Astrocyte (in vitro differentiated cells and primary cell): Measurements from ENCODE around the gene RELN. TPM values are rescaled to one million over a fixed set of nuclear protein-coding genes. Genes with fewer than 3 reads are reported as not detected.

Experiments used
- DNase-seq: peaks from one replicate; pipeline ENCODE4 v3.0.0-alpha.2; 2010; ENCODE audit warnings: low read depth
- FAIRE-seq: peaks from 2 replicates; lab custom pipeline; 2011; peaks lifted over from hg19 to GRCh38; lab: Jason Lieb, UNC
- H2AFZ ChIP-seq: 2 replicates; pipeline ENCODE4 v1.6.0; 2012; ENCODE audit warnings: low read depth, low read length, inconsistent platforms
- H3K27ac ChIP-seq: 2 replicates; pipeline ENCODE4 v1.5.1; 2011; ENCODE audit warnings: low read depth, low read length, inconsistent platforms
- H3K27me3 ChIP-seq: 2 replicates; pipeline ENCODE4 v1.6.0; 2011; ENCODE audit warnings: low read length, inconsistent platforms; ENCODE audit not compliant: insufficient read depth
- H3K36me3 ChIP-seq: 2 replicates; pipeline ENCODE4 v1.5.1; 2011; ENCODE audit warnings: low read length, inconsistent platforms; ENCODE audit not compliant: insufficient read depth
- H3K4me1 ChIP-seq: 2 replicates; pipeline ENCODE4 v1.5.1; 2011; ENCODE audit warnings: low read length, inconsistent platforms; ENCODE audit not compliant: insufficient read depth
- H3K4me2 ChIP-seq: 2 replicates; pipeline ENCODE4 v1.6.0; 2012; ENCODE audit warnings: low read length, inconsistent platforms
- H3K4me3 ChIP-seq: 2 replicates; pipeline ENCODE4 v1.5.1; 2011; ENCODE audit warnings: low read depth, mild to moderate bottlenecking, low read length, inconsistent platforms; ENCODE audit not compliant: insufficient read depth
- H3K79me2 ChIP-seq: 2 replicates; pipeline ENCODE4 v1.6.0; 2012; ENCODE audit warnings: mild to moderate bottlenecking, low read length, inconsistent platforms; ENCODE audit not compliant: insufficient read depth
- H3K9ac ChIP-seq: 2 replicates; pipeline ENCODE4 v1.6.0; 2012; ENCODE audit warnings: mild to moderate bottlenecking, low read length, inconsistent platforms
- H3K9me3 ChIP-seq: 2 replicates; pipeline ENCODE4 v1.5.1; 2012; ENCODE audit warnings: low read depth, mild to moderate bottlenecking, low read length, inconsistent platforms; ENCODE audit not compliant: insufficient read depth
- H4K20me1 ChIP-seq: 2 replicates; pipeline ENCODE4 v1.6.0; 2012; ENCODE audit warnings: low read length, inconsistent platforms; ENCODE audit not compliant: insufficient read depth
- H3K27ac Mint-ChIP-seq: one replicate; pipeline ENCODE4 v1.8.0; 2021; ENCODE audit warnings: mild to moderate bottlenecking, mixed read lengths; ENCODE audit not compliant: unreplicated experiment
- H3K27me3 Mint-ChIP-seq: one replicate; pipeline ENCODE4 v1.8.0; 2021; ENCODE audit warnings: low read depth, mixed read lengths; ENCODE audit not compliant: unreplicated experiment
- H3K36me3 Mint-ChIP-seq: one replicate; pipeline ENCODE4 v1.8.0; 2021; ENCODE audit warnings: low read depth, mixed read lengths; ENCODE audit not compliant: unreplicated experiment
- H3K4me1 Mint-ChIP-seq: one replicate; pipeline ENCODE4 v1.8.0; 2021; ENCODE audit warnings: low read depth, mixed read lengths; ENCODE audit not compliant: unreplicated experiment
- H3K4me3 Mint-ChIP-seq: one replicate; pipeline ENCODE4 v1.8.0; 2021; ENCODE audit warnings: mild to moderate bottlenecking, moderate library complexity, mixed read lengths; ENCODE audit not compliant: unreplicated experiment
- H3K9me3 Mint-ChIP-seq: one replicate; pipeline ENCODE4 v1.8.0; 2021; ENCODE audit warnings: mild to moderate bottlenecking, mixed read lengths; ENCODE audit not compliant: unreplicated experiment
- EZH2 ChIP-seq: IDR thresholded peaks from 2 replicates; pipeline ENCODE4 v1.6.1; 2012; ENCODE audit warnings: mild to moderate bottlenecking, low read length, inconsistent platforms; ENCODE audit not compliant: insufficient read depth
- total RNA-seq: library from RNA; stranded (reverse); gene quantifications from 2 replicates; pipeline ENCODE4 v1.2.1, GENCODE V29; 2021
- TF ChIP-seq, protein P1 (sequence below): IDR thresholded peaks from 2 replicates; pipeline ENCODE4 v1.5.1; 2011; ENCODE audit warnings: low read depth, mild to moderate bottlenecking, inconsistent platforms, low read length, moderate library complexity; ENCODE audit not compliant: insufficient read depth

The RELN gene
- total RNA-seq, 1 donor from 2014 or later = 0.98 TPM

DNA sequence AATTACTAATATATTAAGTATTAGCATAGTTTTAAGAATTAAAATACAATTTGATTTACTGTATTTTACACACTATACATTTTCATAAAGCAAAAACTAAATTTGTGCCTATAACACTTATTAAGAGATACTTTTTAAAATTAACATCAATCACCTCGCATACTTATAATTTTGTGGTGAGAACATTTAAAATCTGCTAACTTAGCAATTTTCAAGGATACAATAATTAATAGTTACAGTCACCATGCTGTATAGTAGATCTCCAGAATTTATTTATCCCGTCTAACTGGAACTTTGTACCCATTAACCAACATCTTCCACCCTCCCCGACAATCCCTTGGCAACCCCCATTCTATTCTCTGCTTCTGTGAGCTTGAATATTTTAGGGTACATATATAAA lies 47.5 kb downstream of the RELN start:
- H3K27ac ChIP-seq = no peak overlapping the region
- H3K4me2 ChIP-seq = no peak overlapping the region
- no peaks in the 10 kb centered on the region for H4K20me1 ChIP-seq
- Mint-ChIP-seq H3K27ac (no peak overlapping the region), H3K36me3 (no peaks in the 10 kb centered on the region), H3K9me3 (peaks cover 2% of the 10 kb centered on the region), H3K4me1 (no peaks in the 10 kb centered on the region), H3K4me3 (no peak overlapping the region), H3K27me3 (no peaks in the 10 kb centered on the region)
- no peaks in the 10 kb centered on the region for H3K4me1 ChIP-seq
- no peaks in the 10 kb centered on the region for H3K79me2 ChIP-seq
- H2AFZ ChIP-seq = no peak overlapping the region
- no peaks in the 10 kb centered on the region for H3K27me3 ChIP-seq
- DNase-seq (no peak), FAIRE-seq (no peak)
- TF ChIP-seq, protein P1, sequence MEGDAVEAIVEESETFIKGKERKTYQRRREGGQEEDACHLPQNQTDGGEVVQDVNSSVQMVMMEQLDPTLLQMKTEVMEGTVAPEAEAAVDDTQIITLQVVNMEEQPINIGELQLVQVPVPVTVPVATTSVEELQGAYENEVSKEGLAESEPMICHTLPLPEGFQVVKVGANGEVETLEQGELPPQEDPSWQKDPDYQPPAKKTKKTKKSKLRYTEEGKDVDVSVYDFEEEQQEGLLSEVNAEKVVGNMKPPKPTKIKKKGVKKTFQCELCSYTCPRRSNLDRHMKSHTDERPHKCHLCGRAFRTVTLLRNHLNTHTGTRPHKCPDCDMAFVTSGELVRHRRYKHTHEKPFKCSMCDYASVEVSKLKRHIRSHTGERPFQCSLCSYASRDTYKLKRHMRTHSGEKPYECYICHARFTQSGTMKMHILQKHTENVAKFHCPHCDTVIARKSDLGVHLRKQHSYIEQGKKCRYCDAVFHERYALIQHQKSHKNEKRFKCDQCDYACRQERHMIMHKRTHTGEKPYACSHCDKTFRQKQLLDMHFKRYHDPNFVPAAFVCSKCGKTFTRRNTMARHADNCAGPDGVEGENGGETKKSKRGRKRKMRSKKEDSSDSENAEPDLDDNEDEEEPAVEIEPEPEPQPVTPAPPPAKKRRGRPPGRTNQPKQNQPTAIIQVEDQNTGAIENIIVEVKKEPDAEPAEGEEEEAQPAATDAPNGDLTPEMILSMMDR = no peak
- no peak overlapping the region for H3K4me3 ChIP-seq
- H3K9me3 ChIP-seq = no peaks in the 10 kb centered on the region
- H3K36me3 ChIP-seq = no peaks in the 10 kb centered on the region
- no peak overlapping the region for H3K9ac ChIP-seq

DNA sequence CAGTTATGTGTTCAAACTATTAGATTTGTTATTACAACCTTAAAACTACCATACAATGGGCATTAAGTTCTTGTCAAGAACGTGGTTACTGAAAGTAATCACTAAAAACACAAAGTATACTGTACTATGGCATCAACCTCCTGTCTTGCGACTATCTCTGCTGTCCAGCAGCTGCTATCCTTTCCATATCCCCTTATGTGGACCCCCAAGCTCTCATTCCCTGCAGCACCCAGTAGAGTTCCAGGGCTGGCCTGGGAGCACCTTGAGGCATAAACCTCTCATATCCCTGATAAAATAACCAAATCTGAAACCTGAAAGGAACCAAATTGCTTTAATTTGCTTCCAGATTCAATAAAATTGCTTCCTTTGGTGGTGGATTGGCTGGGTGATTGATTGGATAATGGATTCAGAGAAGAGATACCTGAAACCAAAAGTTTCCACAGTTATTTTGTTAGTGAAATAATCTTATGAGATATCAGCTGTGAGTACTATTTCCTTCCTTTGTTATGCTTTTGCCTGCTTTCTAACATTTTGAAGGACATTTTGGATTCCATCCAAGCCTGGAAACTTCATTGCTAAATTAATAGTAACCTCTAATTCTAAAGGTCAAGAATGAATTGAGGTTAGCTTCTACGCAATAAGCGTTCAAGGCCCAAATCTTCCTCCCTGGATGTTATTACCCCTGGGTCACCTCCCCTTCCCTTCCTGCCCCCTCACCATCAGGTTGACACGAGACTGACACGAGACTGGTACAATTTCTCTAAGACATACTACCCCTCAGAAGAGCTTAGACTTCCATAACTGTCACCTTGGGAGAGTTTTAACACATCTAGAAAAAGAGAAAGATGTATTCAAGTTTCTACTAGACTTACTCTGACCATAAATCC lies 48.8 kb downstream of the RELN start:
- no peak overlapping the region for H2AFZ ChIP-seq
- no peak overlapping the region for H3K9ac ChIP-seq
- no peak for FAIRE-seq
- H3K27me3 ChIP-seq = no peaks in the 10 kb centered on the region
- no peaks in the 10 kb centered on the region for H3K9me3 ChIP-seq
- Mint-ChIP-seq H3K4me3 (no peak overlapping the region), H3K9me3 (peaks cover 2% of the 10 kb centered on the region), H3K27me3 (no peaks in the 10 kb centered on the region), H3K4me1 (no peaks in the 10 kb centered on the region), H3K27ac (no peak overlapping the region), H3K36me3 (no peaks in the 10 kb centered on the region)
- no peak overlapping the region for H3K27ac ChIP-seq
- no peak for DNase-seq
- no peak overlapping the region for H3K4me2 ChIP-seq
- no peaks in the 10 kb centered on the region for H3K36me3 ChIP-seq
- no peak overlapping the region for H3K4me3 ChIP-seq
- H3K4me1 ChIP-seq = no peaks in the 10 kb centered on the region
- no peak for TF ChIP-seq EZH2
- TF ChIP-seq, protein P1 = no peak
- no peaks in the 10 kb centered on the region for H3K79me2 ChIP-seq
- H4K20me1 ChIP-seq = no peaks in the 10 kb centered on the region

DNA sequence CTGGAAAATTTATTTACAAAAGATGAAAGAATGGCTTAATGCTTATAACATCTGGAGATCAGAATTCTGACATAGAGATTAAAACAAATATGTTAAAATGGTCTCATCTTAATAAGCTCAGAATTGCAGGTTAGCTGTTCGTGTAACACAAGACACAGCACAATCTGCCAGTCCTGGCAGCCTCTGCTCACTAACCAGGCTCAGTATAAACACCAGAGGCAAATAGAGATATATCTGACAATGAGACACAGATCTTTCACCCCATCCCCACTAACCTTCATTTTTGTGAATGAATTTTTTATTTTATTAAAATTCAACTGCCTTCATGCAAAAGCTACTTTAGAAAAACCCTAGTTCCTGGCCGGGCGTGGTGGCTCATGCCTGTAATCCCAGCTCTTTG lies 51.8 kb downstream of the RELN start:
- FAIRE-seq = no peak
- peaks cover 3% of the 10 kb centered on the region for H3K27me3 Mint-ChIP-seq
- Histone ChIP-seq H3K4me3 (no peak overlapping the region), H3K4me1 (no peaks in the 10 kb centered on the region), H2AFZ (no peak overlapping the region), H4K20me1 (no peaks in the 10 kb centered on the region), H3K27me3 (no peaks in the 10 kb centered on the region), H3K79me2 (no peaks in the 10 kb centered on the region), H3K4me2 (no peak overlapping the region), H3K36me3 (no peaks in the 10 kb centered on the region), H3K27ac (no peak overlapping the region), H3K9me3 (no peaks in the 10 kb centered on the region), H3K9ac (no peak overlapping the region)
- no peak for DNase-seq
- no peak overlapping the region for H3K27ac Mint-ChIP-seq
- no peak for TF ChIP-seq EZH2
- TF ChIP-seq, protein P1 = no peak
- no peaks in the 10 kb centered on the region for H3K4me1 Mint-ChIP-seq
- H3K9me3 Mint-ChIP-seq = peaks cover 2% of the 10 kb centered on the region
- no peak overlapping the region for H3K4me3 Mint-ChIP-seq
- H3K36me3 Mint-ChIP-seq = no peaks in the 10 kb centered on the region
